Neural progenitor cell (in vitro differentiated cells): ENCODE measurements around the gene NSG2. TPM values are rescaled to one million over a fixed set of nuclear protein-coding genes. Genes with fewer than 3 reads are reported as not detected.

ENCODE experiments used
- DNase-seq: peaks from one replicate; pipeline ENCODE4 v3.0.0-alpha.2; 2016; ENCODE audit warnings: low spot score
- H2AFZ ChIP-seq: fragments of 200-600 bp; sonication (generic); replicated peaks from 2 replicates; pipeline ENCODE4 v1.6.1; 2016; ENCODE audit warnings: antibody characterized with exemption
- H3F3A ChIP-seq: fragments of 200-600 bp; sonication (generic); 2 replicates; pipeline ENCODE4 v1.6.1; 2016; ENCODE audit warnings: antibody characterized with exemption, low read depth
- H3K27ac ChIP-seq: fragments of 200-600 bp; sonication (generic); 2 replicates; pipeline ENCODE4 v1.5.1; 2016; ENCODE audit warnings: mild to moderate bottlenecking
- H3K27me3 ChIP-seq: fragments of 200-600 bp; sonication (generic); 2 replicates; pipeline ENCODE4 v1.6.1; 2016; ENCODE audit warnings: mild to moderate bottlenecking, moderate library complexity
- H3K36me3 ChIP-seq: fragments of 200-600 bp; sonication (generic); 2 replicates; pipeline ENCODE4 v1.5.1; 2016
- H3K4me1 ChIP-seq: fragments of 200-600 bp; sonication (generic); 2 replicates; pipeline ENCODE4 v1.6.1; 2016; ENCODE audit warnings: mixed run types
- H3K4me2 ChIP-seq: fragments of 200-600 bp; sonication (generic); 2 replicates; pipeline ENCODE4 v1.6.1; 2016
- H3K4me3 ChIP-seq: fragments of 200-600 bp; sonication (generic); 2 replicates; pipeline ENCODE4 v1.5.1; 2016
- H3K79me2 ChIP-seq: fragments of 200-600 bp; sonication (generic); 2 replicates; pipeline ENCODE4 v1.6.1; 2016; ENCODE audit warnings: low read depth
- H3K9ac ChIP-seq: fragments of 200-600 bp; sonication (generic); 2 replicates; pipeline ENCODE4 v1.6.1; 2016
- H3K9me3 ChIP-seq: fragments of 200-600 bp; sonication (generic); 2 replicates; pipeline ENCODE4 v1.5.1; 2016; ENCODE audit warnings: low read depth
- H4K20me1 ChIP-seq: fragments of 200-600 bp; sonication (generic); 2 replicates; pipeline ENCODE4 v1.6.1; 2016; ENCODE audit warnings: low read depth
- H3K27ac Mint-ChIP-seq: 3 replicates; pipeline ENCODE4 v1.8.0; 2021; ENCODE audit warnings: mixed read lengths
- H3K27me3 Mint-ChIP-seq: 2 replicates; pipeline ENCODE4 v1.8.0; 2022; ENCODE audit warnings: low read depth, mild to moderate bottlenecking, inconsistent platforms, moderate library complexity, mixed read lengths; ENCODE audit not compliant: insufficient read depth
- H3K36me3 Mint-ChIP-seq: 3 replicates; pipeline ENCODE4 v1.8.0; 2021; ENCODE audit warnings: mixed read lengths
- H3K4me1 Mint-ChIP-seq: 3 replicates; pipeline ENCODE4 v1.8.0; 2021; ENCODE audit warnings: mixed read lengths
- H3K4me3 Mint-ChIP-seq: 3 replicates; pipeline ENCODE4 v1.8.0; 2021; ENCODE audit warnings: mild to moderate bottlenecking, moderate library complexity, mixed read lengths
- H3K9me3 Mint-ChIP-seq: 3 replicates; pipeline ENCODE4 v1.8.0; 2020; ENCODE audit warnings: mixed read lengths
- CTCF ChIP-seq: fragments of 200-600 bp; sonication (generic); IDR thresholded peaks from 2 replicates; pipeline ENCODE4 v1.5.1; 2017; ENCODE audit warnings: antibody characterized with exemption, mild to moderate bottlenecking
- EZH2 ChIP-seq: fragments of 200-600 bp; sonication (generic); IDR thresholded peaks from 2 replicates; pipeline ENCODE4 v1.6.1; 2017; ENCODE audit warnings: antibody characterized with exemption, mild to moderate bottlenecking, moderate library complexity
- EZH2phosphoT487 ChIP-seq: fragments of 200-600 bp; sonication (generic); IDR thresholded peaks from 2 replicates; pipeline ENCODE4 v1.6.1; 2017; ENCODE audit warnings: antibody characterized with exemption
- total RNA-seq: library from RNA; depleted of rRNA; stranded (reverse); fragments of >200 nt; gene quantifications from 2 replicates; pipeline ENCODE4 v1.2.3, GENCODE V29; 2015; ENCODE audit warnings: low replicate concordance

Gene NSG2
- total RNA-seq, 1 donor from 2014 or later: 0.11 TPM

- H3K9me3 ChIP-seq: no peaks in the 10 kb centered on the region
- no peak overlapping the region for H3K4me3 ChIP-seq
- peaks cover 2% of the 10 kb centered on the region for H3K9me3 Mint-ChIP-seq
- H4K20me1 ChIP-seq: no peaks in the 10 kb centered on the region
- no peak overlapping the region for H3K4me2 ChIP-seq
- H3K79me2 ChIP-seq: no peaks in the 10 kb centered on the region
- H3K36me3 Mint-ChIP-seq: no peaks in the 10 kb centered on the region
- no peak overlapping the region for H3K27ac Mint-ChIP-seq
- no peak overlapping the region for H3K9ac ChIP-seq
- H3K4me1 Mint-ChIP-seq: peaks cover 31% of the 10 kb centered on the region
- H3K27me3 Mint-ChIP-seq: peaks cover 13% of the 10 kb centered on the region
- H2AFZ ChIP-seq: no peak overlapping the region
- no peak overlapping the region for H3K4me3 Mint-ChIP-seq
- TF ChIP-seq CTCF (no peak), EZH2phosphoT487 (no peak), EZH2 (no peak)
- peaks cover 21% of the 10 kb centered on the region for H3K27me3 ChIP-seq
- no peak overlapping the region for H3K27ac ChIP-seq
- H3K4me1 ChIP-seq: peaks cover 5% of the 10 kb centered on the region
- H3F3A ChIP-seq: no peaks in the 10 kb centered on the region
- H3K36me3 ChIP-seq: no peaks in the 10 kb centered on the region
- DNase-seq: no peak
These were observed 44.6 kb downstream of the NSG2 start for GRCh38 chr5:174090129-174090528.

- Histone ChIP-seq H2AFZ (no peak overlapping the region), H3K9ac (no peak overlapping the region), H3K27ac (no peak overlapping the region), H3K9me3 (no peaks in the 10 kb centered on the region), H3F3A (no peaks in the 10 kb centered on the region), H4K20me1 (no peaks in the 10 kb centered on the region), H3K27me3 (peaks cover 7% of the 10 kb centered on the region), H3K4me1 (peaks cover 5% of the 10 kb centered on the region), H3K4me3 (no peak overlapping the region), H3K79me2 (no peaks in the 10 kb centered on the region), H3K36me3 (no peaks in the 10 kb centered on the region), H3K4me2 (no peak overlapping the region)
- no peaks in the 10 kb centered on the region for H3K36me3 Mint-ChIP-seq
- TF ChIP-seq EZH2 (no peak), CTCF (no peak), EZH2phosphoT487 (no peak)
- H3K4me3 Mint-ChIP-seq: no peak overlapping the region
- no peak for DNase-seq
- peaks cover 2% of the 10 kb centered on the region for H3K9me3 Mint-ChIP-seq
- peaks cover 12% of the 10 kb centered on the region for H3K27me3 Mint-ChIP-seq
- no peak overlapping the region for H3K27ac Mint-ChIP-seq
- H3K4me1 Mint-ChIP-seq: peaks cover 32% of the 10 kb centered on the region
These were observed 47.6 kb downstream of the NSG2 start for GRCh38 chr5:174093123-174093522.

- Mint-ChIP-seq H3K36me3 (no peaks in the 10 kb centered on the region), H3K27me3 (peaks cover 10% of the 10 kb centered on the region), H3K4me3 (no peak overlapping the region), H3K9me3 (peaks cover 2% of the 10 kb centered on the region), H3K4me1 (peaks cover 31% of the 10 kb centered on the region), H3K27ac (no peak overlapping the region)
- no peak overlapping the region for H3K9ac ChIP-seq
- TF ChIP-seq CTCF (no peak), EZH2phosphoT487 (no peak), EZH2 (no peak)
- no peaks in the 10 kb centered on the region for H3K36me3 ChIP-seq
- DNase-seq: no peak
- no peak overlapping the region for H3K27ac ChIP-seq
- no peaks in the 10 kb centered on the region for H3K27me3 ChIP-seq
- no peaks in the 10 kb centered on the region for H3K79me2 ChIP-seq
- H3K9me3 ChIP-seq: no peaks in the 10 kb centered on the region
- H3K4me3 ChIP-seq: no peak overlapping the region
- H2AFZ ChIP-seq: no peak overlapping the region
- peaks cover 5% of the 10 kb centered on the region for H3K4me1 ChIP-seq
- H4K20me1 ChIP-seq: no peaks in the 10 kb centered on the region
- H3F3A ChIP-seq: no peaks in the 10 kb centered on the region
- no peak overlapping the region for H3K4me2 ChIP-seq
These were observed 49.5 kb downstream of the NSG2 start for GRCh38 chr5:174094857-174095606.
